ENCODE measurements around the gene SYK.

Gene SYK

GRCh38 chr9:90832261-90832660 is 30.6 kb downstream of the SYK start:
- no peaks in the 10 kb centered on the region for H3K9me3 ChIP-seq (ENCODE audit: control insufficient read depth, low read length)
- no peak for DNase-seq
- no peak overlapping the region for H3K4me3 ChIP-seq (ENCODE audit: insufficient read depth, low read depth, low read length, poor library complexity, severe bottlenecking)
- no peak overlapping the region for H3K27ac ChIP-seq (ENCODE audit: insufficient read depth, low read length, poor library complexity, severe bottlenecking)
- no peaks in the 10 kb centered on the region for H3K36me3 ChIP-seq (ENCODE audit: control insufficient read depth, insufficient read depth, low read length)
- H3K4me1 ChIP-seq (ENCODE audit: control insufficient read depth, insufficient read depth, low read length, poor library complexity, severe bottlenecking) = no peaks in the 10 kb centered on the region
- peaks cover 4% of the 10 kb centered on the region for H3K27me3 ChIP-seq (replicated peaks; ENCODE audit: control insufficient read depth, insufficient read depth, low read length, poor library complexity, severe bottlenecking)

- Histone ChIP-seq H3K4me3 (ENCODE audit: insufficient read depth, low read depth, low read length, poor library complexity, severe bottlenecking) (no peak overlapping the region), H3K27me3 (replicated peaks; ENCODE audit: control insufficient read depth, insufficient read depth, low read length, poor library complexity, severe bottlenecking) (peaks cover 4% of the 10 kb centered on the region), H3K36me3 (ENCODE audit: control insufficient read depth, insufficient read depth, low read length) (no peaks in the 10 kb centered on the region), H3K27ac (ENCODE audit: insufficient read depth, low read length, poor library complexity, severe bottlenecking) (no peak overlapping the region), H3K9me3 (ENCODE audit: control insufficient read depth, low read length) (no peaks in the 10 kb centered on the region), H3K4me1 (ENCODE audit: control insufficient read depth, insufficient read depth, low read length, poor library complexity, severe bottlenecking) (no peaks in the 10 kb centered on the region)
- no peak for DNase-seq
Measured at GRCh38 chr9:90834828-90835595, 33.4 kb downstream of the SYK start.

GRCh38 chr9:90836411-90837080 is 34.9 kb downstream of the SYK start:
- Histone ChIP-seq H3K4me3 (ENCODE audit: insufficient read depth, low read depth, low read length, poor library complexity, severe bottlenecking) (no peak overlapping the region), H3K9me3 (ENCODE audit: control insufficient read depth, low read length) (no peaks in the 10 kb centered on the region), H3K36me3 (ENCODE audit: control insufficient read depth, insufficient read depth, low read length) (no peaks in the 10 kb centered on the region), H3K27me3 (replicated peaks; ENCODE audit: control insufficient read depth, insufficient read depth, low read length, poor library complexity, severe bottlenecking) (no peaks in the 10 kb centered on the region), H3K27ac (ENCODE audit: insufficient read depth, low read length, poor library complexity, severe bottlenecking) (no peak overlapping the region), H3K4me1 (ENCODE audit: control insufficient read depth, insufficient read depth, low read length, poor library complexity, severe bottlenecking) (no peaks in the 10 kb centered on the region)
- no peak for DNase-seq

GRCh38 chr9:90838098-90838497 is 36.5 kb downstream of the SYK start:
- no peak overlapping the region for H3K27ac ChIP-seq (ENCODE audit: insufficient read depth, low read length, poor library complexity, severe bottlenecking)
- H3K4me1 ChIP-seq (ENCODE audit: control insufficient read depth, insufficient read depth, low read length, poor library complexity, severe bottlenecking) = no peaks in the 10 kb centered on the region
- DNase-seq = no peak
- H3K9me3 ChIP-seq (ENCODE audit: control insufficient read depth, low read length) = no peaks in the 10 kb centered on the region
- no peaks in the 10 kb centered on the region for H3K36me3 ChIP-seq (ENCODE audit: control insufficient read depth, insufficient read depth, low read length)
- H3K27me3 ChIP-seq (replicated peaks; ENCODE audit: control insufficient read depth, insufficient read depth, low read length, poor library complexity, severe bottlenecking) = no peaks in the 10 kb centered on the region
- no peak overlapping the region for H3K4me3 ChIP-seq (ENCODE audit: insufficient read depth, low read depth, low read length, poor library complexity, severe bottlenecking)

GRCh38 chr9:90838581-90839154 is 37.0 kb downstream of the SYK start:
- H3K27ac ChIP-seq (ENCODE audit: insufficient read depth, low read length, poor library complexity, severe bottlenecking) = no peak overlapping the region
- no peaks in the 10 kb centered on the region for H3K9me3 ChIP-seq (ENCODE audit: control insufficient read depth, low read length)
- H3K27me3 ChIP-seq (replicated peaks; ENCODE audit: control insufficient read depth, insufficient read depth, low read length, poor library complexity, severe bottlenecking) = no peaks in the 10 kb centered on the region
- no peak for DNase-seq
- no peak overlapping the region for H3K4me3 ChIP-seq (ENCODE audit: insufficient read depth, low read depth, low read length, poor library complexity, severe bottlenecking)
- H3K36me3 ChIP-seq (ENCODE audit: control insufficient read depth, insufficient read depth, low read length) = no peaks in the 10 kb centered on the region
- H3K4me1 ChIP-seq (ENCODE audit: control insufficient read depth, insufficient read depth, low read length, poor library complexity, severe bottlenecking) = no peaks in the 10 kb centered on the region

GRCh38 chr9:90839183-90839728 is 37.6 kb downstream of the SYK start:
- H3K9me3 ChIP-seq (ENCODE audit: control insufficient read depth, low read length) = no peaks in the 10 kb centered on the region
- H3K4me1 ChIP-seq (ENCODE audit: control insufficient read depth, insufficient read depth, low read length, poor library complexity, severe bottlenecking) = no peaks in the 10 kb centered on the region
- DNase-seq = no peak
- H3K36me3 ChIP-seq (ENCODE audit: control insufficient read depth, insufficient read depth, low read length) = no peaks in the 10 kb centered on the region
- no peaks in the 10 kb centered on the region for H3K27me3 ChIP-seq (replicated peaks; ENCODE audit: control insufficient read depth, insufficient read depth, low read length, poor library complexity, severe bottlenecking)
- H3K27ac ChIP-seq (ENCODE audit: insufficient read depth, low read length, poor library complexity, severe bottlenecking) = no peak overlapping the region
- H3K4me3 ChIP-seq (ENCODE audit: insufficient read depth, low read depth, low read length, poor library complexity, severe bottlenecking) = no peak overlapping the region

GRCh38 chr9:90840696-90841095 is 39.1 kb downstream of the SYK start:
- H3K4me1 ChIP-seq (ENCODE audit: control insufficient read depth, insufficient read depth, low read length, poor library complexity, severe bottlenecking) = no peaks in the 10 kb centered on the region
- H3K36me3 ChIP-seq (ENCODE audit: control insufficient read depth, insufficient read depth, low read length) = no peaks in the 10 kb centered on the region

GRCh38 chr9:90841213-90841612 is 39.6 kb downstream of the SYK start:
- H3K27me3 ChIP-seq (replicated peaks; ENCODE audit: control insufficient read depth, insufficient read depth, low read length, poor library complexity, severe bottlenecking) = no peaks in the 10 kb centered on the region
- H3K4me3 ChIP-seq (ENCODE audit: insufficient read depth, low read depth, low read length, poor library complexity, severe bottlenecking) = no peak overlapping the region
- H3K9me3 ChIP-seq (ENCODE audit: control insufficient read depth, low read length) = no peaks in the 10 kb centered on the region
- DNase-seq = no peak
- no peak overlapping the region for H3K27ac ChIP-seq (ENCODE audit: insufficient read depth, low read length, poor library complexity, severe bottlenecking)
- no peaks in the 10 kb centered on the region for H3K4me1 ChIP-seq (ENCODE audit: control insufficient read depth, insufficient read depth, low read length, poor library complexity, severe bottlenecking)
- no peaks in the 10 kb centered on the region for H3K36me3 ChIP-seq (ENCODE audit: control insufficient read depth, insufficient read depth, low read length)

More at GRCh38 chr9:90840696-90841095, 39.1 kb downstream of the SYK start:
- H3K9me3 ChIP-seq (ENCODE audit: control insufficient read depth, low read length) = no peaks in the 10 kb centered on the region
- H3K4me3 ChIP-seq (ENCODE audit: insufficient read depth, low read depth, low read length, poor library complexity, severe bottlenecking) = no peak overlapping the region
- DNase-seq = no peak
- no peaks in the 10 kb centered on the region for H3K27me3 ChIP-seq (replicated peaks; ENCODE audit: control insufficient read depth, insufficient read depth, low read length, poor library complexity, severe bottlenecking)
- no peak overlapping the region for H3K27ac ChIP-seq (ENCODE audit: insufficient read depth, low read length, poor library complexity, severe bottlenecking)

GRCh38 chr9:90841615-90842014 is 40.0 kb downstream of the SYK start:
- Histone ChIP-seq H3K27ac (ENCODE audit: insufficient read depth, low read length, poor library complexity, severe bottlenecking) (no peak overlapping the region), H3K4me3 (ENCODE audit: insufficient read depth, low read depth, low read length, poor library complexity, severe bottlenecking) (no peak overlapping the region), H3K4me1 (ENCODE audit: control insufficient read depth, insufficient read depth, low read length, poor library complexity, severe bottlenecking) (no peaks in the 10 kb centered on the region), H3K36me3 (ENCODE audit: control insufficient read depth, insufficient read depth, low read length) (no peaks in the 10 kb centered on the region), H3K27me3 (replicated peaks; ENCODE audit: control insufficient read depth, insufficient read depth, low read length, poor library complexity, severe bottlenecking) (no peaks in the 10 kb centered on the region), H3K9me3 (ENCODE audit: control insufficient read depth, low read length) (no peaks in the 10 kb centered on the region)
- no peak for DNase-seq

All from effector memory CD4-positive, alpha-beta T cell (primary cell).